ENCODE measurements around the gene CENPB.
"Not testable (repeated sequence)": the region's sequence is repeated elsewhere in the genome, so short reads cannot be mapped to it uniquely, and the experiment has no call there.

The CENPB gene, protein sequence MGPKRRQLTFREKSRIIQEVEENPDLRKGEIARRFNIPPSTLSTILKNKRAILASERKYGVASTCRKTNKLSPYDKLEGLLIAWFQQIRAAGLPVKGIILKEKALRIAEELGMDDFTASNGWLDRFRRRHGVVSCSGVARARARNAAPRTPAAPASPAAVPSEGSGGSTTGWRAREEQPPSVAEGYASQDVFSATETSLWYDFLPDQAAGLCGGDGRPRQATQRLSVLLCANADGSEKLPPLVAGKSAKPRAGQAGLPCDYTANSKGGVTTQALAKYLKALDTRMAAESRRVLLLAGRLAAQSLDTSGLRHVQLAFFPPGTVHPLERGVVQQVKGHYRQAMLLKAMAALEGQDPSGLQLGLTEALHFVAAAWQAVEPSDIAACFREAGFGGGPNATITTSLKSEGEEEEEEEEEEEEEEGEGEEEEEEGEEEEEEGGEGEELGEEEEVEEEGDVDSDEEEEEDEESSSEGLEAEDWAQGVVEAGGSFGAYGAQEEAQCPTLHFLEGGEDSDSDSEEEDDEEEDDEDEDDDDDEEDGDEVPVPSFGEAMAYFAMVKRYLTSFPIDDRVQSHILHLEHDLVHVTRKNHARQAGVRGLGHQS

DNA sequence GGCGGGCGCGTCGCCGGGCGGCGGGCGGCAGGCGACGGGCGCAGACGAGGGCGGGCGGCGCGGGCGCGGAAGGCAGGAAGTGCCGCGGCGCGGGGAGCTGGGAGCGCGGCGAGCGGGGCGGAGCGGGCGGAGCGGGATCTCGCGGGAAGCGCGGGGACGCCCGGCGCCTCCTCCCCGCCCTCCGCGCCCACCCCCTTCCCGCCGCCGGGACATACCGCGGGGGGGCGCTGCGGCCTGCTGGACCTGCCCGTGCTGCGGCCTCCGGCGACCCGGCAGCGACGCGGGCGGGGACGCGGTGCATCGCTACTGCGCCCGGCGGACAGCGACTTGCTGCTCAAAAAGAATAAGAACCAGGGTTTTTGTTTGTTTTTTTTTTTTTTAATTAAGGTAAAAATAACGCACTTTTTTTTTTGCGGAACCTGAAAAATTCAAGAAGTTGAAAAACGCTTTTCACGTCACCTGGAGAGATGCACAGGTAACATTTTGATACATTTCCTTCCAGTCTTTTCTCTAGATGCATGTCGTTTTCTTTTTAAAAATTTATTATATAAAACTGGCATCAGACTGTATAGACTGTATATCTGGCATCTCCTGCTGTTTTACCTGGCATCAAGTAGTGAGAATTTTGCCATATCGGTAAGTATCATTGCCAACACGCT lies at the start of gene CENPB:
CENPB (minus strand) TSS at position 76 of the 659 bp plus-strand sequence. CDS start 257 bp downstream, outside the sequence.
- peak; percentile 95 for DNase-seq

DNA sequence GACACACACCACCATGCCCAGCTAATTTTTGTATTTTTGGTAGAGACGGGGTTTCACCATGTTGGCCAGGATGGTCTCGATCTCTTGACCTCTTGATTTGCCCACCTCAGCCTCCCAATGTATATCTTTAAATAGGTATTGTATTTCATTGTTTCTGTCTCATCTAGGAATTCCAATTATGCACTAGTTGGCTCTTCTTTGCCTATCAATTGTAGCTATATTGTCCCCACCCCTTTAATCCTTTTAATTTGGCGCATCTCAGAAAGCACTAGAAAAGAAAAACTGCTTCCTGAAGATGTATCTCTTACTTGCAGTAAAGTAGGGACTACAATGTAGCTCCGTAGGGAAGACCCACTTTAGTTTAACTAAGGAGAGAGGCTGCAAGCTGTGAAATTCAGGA lies 49.6 kb upstream of the CENPB start:
- DNase-seq = no peak

DNA sequence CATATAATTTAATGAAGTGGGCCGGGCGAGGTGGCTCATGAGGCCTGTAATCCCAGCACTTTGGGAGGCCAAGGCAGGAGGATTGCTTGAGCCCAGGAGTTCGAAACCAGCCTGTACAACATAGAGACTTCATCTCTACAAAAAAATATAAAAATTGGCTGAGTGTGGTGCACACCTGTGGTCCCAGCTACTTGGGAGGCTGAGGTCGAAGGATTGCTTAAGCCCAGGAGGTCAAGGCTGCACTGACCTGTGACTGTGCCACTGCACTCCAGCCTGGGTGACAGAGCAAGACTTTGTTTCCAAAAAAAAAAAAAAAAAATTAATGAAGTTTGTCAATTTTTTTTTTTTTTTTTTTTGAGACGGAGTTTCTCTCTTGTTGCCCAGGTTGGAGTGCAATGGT lies 43.4 kb upstream of the CENPB start:
- not testable (repeated sequence) for DNase-seq

DNA sequence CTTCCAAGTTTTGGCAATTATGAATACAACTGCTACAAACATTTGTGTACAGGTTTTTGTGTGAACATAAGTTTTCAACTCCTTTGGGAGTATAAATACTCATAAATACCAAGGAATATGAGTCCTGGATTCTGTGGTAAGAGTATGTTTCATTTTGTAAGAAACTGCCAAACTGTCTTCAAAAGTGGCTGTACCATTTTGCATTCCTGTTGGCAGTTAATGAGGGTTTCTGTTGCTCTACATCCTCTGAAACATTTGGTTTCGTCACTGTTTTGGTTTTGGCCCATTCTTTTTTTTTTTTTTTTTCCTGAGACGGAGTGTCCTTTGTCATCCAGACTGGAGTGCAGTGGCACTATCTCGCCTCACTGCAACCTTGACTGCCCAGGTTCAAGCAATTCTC lies 42.3 kb upstream of the CENPB start:
- no peak for DNase-seq

DNA sequence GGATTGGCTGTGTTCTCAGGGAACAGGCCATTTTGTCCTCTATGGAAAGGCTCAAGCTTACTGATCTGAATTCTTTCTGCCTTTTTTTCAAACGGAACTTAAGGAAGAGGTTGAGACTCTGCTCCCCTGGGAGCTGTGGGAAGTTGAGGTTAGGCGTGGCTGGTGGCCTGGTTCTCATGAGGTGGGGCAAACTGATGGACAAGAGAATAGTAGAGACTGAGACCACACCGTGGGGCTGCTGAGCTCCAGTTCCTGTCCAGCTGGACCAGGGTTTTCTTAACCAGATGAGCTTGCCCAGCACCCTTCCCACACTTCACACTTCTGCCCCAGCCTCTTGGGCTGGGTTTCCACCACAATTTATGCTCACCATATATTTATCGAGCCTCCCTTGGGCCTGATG lies 39.9 kb upstream of the CENPB start:
- no peak for DNase-seq

DNA sequence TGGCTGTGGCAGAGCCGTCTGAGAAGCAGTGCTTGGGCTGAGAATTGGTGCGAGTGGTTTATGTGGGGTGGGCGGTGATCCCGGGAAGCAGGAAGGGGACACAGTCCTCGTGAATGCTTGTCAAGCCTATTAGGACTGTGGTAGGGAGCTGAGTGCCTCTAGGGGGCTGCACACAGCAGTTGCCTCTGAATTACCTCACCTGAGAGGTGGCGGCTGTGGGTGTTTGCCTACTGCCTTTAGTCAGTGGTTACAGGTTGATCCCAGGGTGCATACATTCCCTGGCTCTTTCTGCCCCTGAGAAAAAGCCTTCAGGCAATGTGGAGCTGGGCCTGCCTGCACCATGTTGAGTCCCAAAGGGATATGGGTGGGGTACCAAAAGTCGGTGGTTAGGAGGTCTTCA lies 39.0 kb upstream of the CENPB start:
- DNase-seq = no peak

DNA sequence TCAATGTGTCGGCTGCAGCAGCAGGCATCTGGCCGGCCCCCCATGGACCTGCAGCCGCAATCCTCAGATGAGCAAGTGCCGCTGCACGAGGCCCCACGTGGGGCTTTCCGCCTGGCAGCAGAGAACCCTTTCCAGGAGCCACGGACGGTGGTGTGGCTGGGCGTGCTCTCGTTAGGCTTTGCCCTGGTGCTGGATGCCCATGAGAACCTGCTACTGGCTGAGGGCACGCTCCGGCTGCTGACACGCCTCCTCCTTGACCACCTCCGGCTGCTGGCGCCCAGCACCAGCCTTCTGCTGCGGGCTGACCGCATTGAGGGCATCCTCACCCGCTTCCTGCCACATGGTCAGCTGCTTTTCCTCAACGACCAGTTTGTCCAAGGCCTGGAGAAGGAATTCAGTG lies 37.3 kb upstream of the CENPB start:
- no peak for DNase-seq

DNA sequence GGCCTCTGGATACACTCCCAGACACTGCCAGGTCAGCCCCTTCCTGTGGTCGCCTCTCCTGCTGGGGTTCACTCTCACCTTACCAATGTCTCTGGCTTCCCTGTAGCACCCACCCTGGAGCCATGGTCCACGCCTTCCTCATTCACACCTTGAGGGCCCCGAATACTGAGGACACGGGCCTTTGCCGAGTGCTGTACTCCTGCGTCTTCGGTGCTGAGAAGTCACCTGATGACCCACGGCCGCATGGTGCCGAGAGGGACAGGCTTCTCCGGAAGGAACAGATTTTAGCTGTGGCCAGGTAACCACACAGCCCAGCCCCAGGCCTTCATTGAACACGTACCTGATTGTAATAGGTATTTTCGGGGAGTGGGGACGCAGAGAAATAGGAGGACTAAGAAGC lies 35.5 kb upstream of the CENPB start:
- no peak for DNase-seq

DNA sequence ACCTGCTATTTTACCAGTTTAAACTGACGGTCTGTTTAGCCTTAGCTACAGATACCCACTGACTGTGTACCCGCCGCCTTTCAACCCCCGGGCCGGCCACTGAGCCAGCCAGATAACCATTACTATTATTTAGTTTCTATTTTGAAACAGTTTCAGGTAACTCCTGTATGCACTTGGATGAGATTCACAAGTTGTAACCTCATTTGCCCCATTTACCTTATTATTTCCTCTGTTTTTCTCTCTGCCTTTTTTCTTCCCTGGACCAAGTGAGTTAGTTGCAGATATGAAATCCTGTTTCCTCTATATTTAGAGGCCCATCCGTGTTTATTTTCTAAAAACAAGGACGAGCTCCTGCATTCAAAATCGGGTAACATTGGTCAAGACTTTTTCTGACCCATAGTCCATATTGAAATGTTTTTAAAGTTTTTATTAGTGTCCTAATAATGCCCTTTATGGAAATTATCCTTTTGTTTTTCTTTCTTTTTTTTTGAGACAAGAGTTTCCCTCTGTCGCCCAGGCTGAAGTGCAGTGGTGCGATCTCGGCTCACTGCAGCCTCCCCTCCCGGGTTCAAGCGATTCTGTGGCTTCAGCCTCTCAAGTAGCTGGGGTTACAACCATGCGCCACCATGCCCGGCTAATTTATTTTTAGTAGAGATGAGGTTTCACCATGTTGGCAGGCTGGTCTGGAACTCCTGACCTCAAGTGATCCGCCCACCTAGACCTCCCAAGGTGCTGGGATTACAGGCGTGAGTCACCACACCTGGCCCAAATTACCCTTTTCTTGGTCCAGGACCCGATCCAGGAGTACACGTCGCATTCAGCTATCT lies 34.6 kb upstream of the CENPB start:
- no peak for DNase-seq

DNA sequence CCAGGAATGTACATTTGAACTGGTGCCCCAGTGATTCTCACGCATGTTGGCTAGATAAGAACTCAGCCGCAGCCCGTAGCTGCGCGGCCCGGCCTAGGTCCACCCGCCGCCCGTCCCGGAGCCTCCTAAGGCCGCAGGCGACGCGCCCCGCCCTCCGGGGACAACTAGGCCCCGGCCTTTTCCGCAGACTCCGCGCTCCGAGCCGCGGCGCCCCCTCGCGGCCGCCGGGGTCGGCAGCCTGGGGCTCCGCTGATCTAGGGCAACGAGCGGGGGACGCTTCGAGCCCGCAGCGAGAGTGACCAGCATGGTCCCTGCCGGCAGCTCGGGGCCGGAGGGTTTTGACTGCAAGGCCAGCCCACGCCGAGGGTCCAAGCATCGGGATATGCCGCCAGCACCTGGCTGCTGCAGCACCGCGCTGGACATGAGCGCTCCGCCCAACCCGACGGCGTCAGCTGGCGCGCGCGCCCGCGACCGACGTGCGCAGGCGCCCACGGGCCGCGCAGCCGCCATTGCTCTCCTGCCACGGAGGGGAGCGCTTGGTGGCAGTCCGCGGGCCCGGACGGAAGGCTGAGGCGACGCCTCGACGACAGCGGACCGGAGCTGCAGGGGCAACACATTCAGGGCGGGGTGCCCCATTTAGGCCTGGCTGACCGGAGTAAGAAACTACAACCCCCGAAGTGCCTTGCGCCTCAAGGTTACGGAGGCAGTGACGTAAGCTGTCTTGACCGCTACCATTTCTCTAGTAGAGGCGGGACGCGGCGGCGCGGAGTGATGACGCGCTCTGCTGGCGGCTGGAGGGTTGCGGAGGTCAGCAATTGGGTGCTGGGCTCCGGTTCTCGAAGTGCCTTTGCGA lies 33.7 kb upstream of the CENPB start, which contains the start of gene AP5S1:
AP5S1 (plus strand) TSS at position 500 of the 853 bp plus-strand sequence. CDS start 1,571 bp downstream, outside the sequence.
- peak; percentile 91 for DNase-seq

DNA sequence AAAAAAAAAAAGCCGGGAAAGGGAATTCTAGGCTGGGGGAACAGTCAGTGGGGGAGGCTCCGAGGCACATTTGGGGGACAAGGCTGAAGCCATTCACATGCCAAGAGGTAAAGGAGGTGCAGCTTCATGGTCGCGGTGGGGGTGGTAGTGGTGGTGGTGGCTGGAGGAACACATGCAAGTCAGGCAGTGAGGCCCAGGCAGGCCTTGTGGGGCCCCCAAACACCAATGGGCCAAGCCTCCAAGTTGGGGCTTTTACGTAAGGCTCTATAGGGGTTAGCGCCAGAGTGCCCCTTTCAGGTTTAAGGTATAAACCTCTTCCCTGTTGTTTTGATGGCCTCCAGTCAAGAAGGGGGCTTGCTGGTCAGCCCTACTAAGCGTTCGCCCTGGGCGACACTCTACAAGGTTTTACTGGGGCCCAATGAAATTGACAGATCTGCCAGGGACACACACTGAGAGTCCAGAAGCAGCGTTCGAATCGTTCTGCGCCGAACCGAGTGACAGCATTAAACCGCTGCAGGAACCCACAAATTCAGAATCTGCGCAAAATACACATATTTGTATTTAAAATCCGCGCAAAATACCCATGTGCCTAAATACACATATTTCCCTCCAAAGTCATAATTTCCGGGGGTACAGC lies 33.0 kb upstream of the CENPB start:
- DNase-seq = no peak

DNA sequence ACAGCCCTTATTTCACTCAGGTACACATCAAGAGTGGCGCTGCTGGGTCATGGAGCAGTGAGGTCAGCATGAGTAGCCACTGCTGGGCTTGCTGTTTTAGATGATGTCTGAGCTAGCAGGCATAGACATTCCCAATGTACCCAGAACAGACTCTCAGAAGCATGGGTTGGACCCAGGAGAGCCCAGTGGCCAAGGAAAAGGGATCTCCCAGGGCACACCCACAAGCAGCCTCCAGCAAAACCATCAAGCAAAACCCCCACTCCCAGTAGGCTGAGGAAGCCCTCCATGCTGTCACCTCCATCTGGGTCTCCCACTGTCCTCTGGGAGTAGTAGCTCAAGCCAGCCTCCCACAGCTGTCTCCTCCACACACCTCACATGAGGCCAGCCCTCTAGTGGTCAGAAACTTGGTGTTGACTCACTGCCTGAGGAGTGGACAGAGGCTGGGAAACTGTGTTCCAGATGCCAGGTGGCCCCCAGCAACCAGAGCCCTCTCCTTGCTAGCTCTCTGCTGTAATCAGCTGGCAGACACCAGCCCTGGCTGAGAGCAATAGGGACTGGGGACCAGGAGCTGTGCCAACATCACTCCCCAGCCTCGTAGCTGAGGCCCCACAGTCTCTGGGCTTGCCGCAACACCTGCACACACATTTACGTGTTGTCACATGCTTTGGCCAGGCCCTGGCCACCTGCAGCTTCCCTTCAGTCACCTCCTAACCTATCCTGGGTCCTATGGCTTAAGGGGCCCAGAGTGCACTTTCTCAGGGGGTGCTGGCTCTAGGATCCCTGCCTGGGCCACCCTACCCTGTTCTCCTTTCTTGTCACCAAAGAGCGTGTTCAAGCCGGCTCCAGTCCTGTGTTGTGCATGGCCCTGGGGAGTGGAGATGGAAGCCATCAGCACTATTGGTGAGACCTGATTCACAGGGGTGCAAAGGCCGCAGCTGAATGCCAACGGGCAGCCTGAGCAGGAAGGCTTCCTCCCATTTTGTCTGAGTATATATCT lies 31.9 kb upstream of the CENPB start:
- peak; percentile 26 for DNase-seq

DNA sequence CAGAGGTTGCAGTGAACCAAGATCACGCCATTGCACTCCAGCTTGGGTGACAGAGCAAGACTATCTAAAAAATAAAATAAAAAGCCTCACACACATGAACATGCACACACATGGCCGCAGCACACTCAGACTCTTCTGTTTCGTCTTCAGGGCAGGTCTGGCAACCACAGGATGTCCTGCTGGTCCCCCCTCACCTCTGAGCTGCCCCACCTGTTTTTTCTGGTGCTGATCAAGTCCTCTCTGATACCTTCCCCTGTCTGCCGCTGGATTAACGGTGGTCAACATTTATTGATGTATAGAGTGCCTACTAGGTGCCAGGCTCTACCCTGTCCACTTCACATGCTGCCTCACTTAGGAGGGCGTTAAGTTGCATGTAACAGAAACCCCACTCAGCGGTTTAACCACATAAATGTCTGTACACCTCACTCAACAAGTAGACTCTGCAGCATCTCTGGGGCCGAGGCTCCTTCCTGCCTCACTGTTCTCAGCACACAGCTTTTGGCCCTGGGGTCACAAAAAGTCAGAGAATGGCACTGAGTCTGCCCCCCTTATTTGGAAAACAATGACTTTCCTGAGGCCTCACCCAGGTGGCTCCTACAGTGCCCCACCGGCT lies 29.3 kb upstream of the CENPB start:
- DNase-seq = peak; percentile 73

DNA sequence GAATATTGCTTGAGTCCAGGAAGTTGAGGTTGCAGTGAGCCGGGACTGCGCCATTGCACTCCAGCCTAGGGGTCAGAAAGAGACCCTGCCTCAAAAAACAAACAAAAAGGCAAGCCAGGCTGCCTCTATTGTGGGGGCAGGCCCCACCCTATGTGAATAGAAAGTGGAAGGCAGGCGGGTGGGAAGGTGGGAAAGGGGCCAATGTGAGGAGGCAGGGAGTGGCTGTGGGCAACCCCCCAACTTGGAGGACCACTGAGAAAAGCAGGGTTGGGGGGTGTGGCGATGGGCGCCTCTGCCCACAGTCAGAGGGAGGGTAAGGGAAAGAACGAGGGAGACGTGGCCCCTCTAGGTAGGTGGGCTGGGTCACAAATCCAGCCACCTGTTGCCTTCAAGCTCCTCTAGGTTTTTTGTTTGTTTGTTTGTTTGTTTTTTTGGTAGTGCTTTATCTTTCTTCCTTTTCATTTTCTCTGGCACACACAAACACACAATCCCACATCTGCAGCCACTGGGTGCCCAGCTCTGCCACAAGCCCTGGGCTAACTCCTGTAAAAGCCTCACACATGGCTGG lies 28.5 kb upstream of the CENPB start:
- no peak for DNase-seq

DNA sequence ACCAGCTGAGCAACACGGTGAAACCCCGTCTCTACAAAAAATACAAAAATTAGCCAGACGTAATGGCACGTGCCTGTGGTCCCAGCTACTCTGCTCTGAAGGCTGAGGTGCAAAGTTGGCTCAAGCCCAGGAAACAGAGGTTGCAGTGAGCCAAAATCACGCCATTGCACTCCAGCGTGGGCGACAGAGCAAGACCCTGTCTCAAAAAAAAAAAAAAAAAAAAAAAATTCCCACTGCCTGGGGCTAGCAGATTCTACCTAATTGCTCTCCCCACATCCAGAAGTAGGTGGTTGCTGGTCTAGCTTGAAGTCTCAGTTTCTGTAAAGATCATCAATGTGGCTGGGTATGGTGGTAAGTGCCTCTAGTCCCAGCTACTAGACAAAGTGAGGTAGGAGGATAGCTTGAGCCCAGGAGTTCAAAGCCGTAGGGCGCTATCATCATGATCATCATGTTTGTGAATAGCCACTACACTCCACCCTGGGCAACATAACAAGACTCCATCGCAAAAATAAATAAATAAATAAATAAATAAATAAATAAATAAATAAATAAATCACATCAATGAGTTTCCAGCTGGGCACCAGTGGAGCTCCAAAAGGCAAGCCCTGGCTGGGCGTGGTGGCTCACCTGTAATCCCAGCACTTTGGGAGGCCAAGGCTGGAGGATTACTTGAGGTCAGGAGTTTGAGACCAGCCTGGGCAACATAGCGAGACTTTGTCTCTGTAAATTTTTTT lies 27.5 kb upstream of the CENPB start:
- DNase-seq = peak; percentile 42

DNA sequence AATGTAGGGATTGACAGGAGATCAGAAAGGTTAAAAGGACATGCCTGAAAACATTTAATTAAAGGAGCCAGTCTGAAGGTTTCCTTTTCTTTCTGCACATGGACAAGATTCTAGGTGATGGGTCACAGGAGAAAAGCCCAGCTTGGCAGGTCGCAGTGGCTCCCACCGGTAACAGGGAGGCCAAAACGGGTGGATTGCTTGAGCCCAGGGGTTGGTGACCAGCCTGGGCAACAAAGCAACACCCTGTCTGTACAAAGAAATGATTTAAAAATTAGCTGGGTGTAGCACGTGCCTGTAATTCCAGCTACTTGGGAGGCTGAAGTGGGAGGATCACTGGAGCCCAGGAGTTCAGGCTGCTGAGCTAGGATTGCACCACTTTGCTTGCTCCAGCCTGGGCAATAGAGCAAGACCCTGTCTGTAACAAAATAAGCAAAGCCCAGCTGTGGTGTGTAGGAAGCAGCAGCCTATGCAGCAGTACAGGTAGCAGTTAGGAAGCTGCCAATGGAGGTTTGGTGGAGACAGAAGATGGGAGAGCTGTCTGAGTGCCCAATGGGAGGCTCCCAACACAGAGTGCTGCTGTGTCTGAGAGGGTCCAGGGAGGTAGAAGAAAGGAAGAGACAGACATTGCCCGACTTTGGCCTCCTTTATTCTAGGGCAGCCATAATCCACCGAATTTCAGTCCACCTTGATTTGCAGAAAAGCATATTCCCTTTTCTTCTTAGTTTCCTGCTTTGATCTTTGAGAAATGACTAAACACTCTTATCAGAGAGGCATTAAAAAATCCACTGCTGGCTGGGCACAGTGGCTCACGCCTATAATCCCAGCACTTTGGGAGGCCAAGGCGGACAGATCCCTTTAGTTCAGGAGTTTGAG lies 26.7 kb upstream of the CENPB start:
- no peak for DNase-seq

DNA sequence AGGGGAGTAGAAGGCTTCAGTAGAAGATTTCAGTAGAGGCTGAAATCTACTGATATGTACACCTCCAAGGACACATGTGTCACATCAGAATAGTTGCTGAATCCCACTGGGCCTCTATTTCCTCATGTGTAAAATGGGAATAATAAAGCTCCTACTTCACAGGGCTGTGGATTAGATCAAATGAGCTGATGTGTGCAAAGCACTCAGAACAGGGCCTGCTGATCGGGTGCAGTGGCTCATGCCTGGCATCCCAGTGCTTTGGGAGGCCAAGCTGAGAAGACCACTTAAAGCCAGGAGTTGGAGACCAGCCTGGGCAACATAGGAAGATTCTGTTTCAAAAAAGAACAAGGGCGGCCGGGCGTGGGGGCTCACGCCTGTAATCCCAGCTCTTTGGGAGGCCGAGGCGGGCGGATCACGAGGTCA lies 25.7 kb upstream of the CENPB start:
- no peak for DNase-seq

All from CD4-positive, alpha-beta T cell treated with Interleukin-17A for 4 hours (primary cell).